Cerebellar nuclear complex (tissue), 1 donor: ENCODE measurements around the gene SORBS2.
"Not testable (repeated sequence)": the region's sequence is repeated elsewhere in the genome, so short reads cannot be mapped to it uniquely, and the experiment has no call there.

Experiments used
- DNase-seq, 2 experiments: peaks; one replicate each; lab custom pipeline; 2025; lab: John Stamatoyannopoulos, UW

Gene SORBS2, protein sequence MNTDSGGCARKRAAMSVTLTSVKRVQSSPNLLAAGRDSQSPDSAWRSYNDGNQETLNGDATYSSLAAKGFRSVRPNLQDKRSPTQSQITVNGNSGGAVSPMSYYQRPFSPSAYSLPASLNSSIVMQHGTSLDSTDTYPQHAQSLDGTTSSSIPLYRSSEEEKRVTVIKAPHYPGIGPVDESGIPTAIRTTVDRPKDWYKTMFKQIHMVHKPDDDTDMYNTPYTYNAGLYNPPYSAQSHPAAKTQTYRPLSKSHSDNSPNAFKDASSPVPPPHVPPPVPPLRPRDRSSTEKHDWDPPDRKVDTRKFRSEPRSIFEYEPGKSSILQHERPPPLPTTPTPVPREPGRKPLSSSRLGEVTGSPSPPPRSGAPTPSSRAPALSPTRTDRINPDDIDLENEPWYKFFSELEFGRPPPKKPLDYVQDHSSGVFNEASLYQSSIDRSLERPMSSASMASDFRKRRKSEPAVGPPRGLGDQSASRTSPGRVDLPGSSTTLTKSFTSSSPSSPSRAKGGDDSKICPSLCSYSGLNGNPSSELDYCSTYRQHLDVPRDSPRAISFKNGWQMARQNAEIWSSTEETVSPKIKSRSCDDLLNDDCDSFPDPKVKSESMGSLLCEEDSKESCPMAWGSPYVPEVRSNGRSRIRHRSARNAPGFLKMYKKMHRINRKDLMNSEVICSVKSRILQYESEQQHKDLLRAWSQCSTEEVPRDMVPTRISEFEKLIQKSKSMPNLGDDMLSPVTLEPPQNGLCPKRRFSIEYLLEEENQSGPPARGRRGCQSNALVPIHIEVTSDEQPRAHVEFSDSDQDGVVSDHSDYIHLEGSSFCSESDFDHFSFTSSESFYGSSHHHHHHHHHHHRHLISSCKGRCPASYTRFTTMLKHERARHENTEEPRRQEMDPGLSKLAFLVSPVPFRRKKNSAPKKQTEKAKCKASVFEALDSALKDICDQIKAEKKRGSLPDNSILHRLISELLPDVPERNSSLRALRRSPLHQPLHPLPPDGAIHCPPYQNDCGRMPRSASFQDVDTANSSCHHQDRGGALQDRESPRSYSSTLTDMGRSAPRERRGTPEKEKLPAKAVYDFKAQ (N-terminal part only)

GRCh38 chr4:185811509-185812364, at the start of gene SORBS2:
Gene SORBS2 (minus strand): TSS chr4:185812194. CDS start chr4:185690571, 121,623 bp downstream.
- peak; percentile 4 to 59 for DNase-seq

DNA sequence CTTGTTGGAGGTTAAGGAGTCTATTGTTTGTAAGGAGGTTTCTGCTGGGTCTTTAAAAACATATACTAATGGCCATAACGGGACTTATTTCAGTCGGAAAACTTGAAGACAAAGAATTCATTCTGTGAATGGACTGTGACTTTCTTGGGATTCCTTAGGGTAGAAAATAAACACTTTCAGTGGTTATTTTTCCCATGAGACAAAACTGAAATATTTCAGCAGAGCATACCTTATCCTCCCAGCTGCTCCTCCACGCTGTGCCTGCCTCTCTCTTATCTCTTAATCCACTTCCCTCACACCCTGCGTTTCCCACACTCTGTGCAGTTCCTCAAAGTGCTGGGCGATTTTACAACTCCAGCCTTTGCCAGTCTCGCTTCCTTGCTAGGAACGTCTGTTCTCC, 47.1 kb upstream of the SORBS2 start:
- no peak for DNase-seq

- not testable (repeated sequence) for DNase-seq
Measured at GRCh38 chr4:185857561-185857960, 45.6 kb upstream of the SORBS2 start.

GRCh38 chr4:185853841-185854240, 41.8 kb upstream of the SORBS2 start:
- DNase-seq, result no peak

- DNase-seq, result no peak
Measured at GRCh38 chr4:185852961-185853360, 41.0 kb upstream of the SORBS2 start.

DNA sequence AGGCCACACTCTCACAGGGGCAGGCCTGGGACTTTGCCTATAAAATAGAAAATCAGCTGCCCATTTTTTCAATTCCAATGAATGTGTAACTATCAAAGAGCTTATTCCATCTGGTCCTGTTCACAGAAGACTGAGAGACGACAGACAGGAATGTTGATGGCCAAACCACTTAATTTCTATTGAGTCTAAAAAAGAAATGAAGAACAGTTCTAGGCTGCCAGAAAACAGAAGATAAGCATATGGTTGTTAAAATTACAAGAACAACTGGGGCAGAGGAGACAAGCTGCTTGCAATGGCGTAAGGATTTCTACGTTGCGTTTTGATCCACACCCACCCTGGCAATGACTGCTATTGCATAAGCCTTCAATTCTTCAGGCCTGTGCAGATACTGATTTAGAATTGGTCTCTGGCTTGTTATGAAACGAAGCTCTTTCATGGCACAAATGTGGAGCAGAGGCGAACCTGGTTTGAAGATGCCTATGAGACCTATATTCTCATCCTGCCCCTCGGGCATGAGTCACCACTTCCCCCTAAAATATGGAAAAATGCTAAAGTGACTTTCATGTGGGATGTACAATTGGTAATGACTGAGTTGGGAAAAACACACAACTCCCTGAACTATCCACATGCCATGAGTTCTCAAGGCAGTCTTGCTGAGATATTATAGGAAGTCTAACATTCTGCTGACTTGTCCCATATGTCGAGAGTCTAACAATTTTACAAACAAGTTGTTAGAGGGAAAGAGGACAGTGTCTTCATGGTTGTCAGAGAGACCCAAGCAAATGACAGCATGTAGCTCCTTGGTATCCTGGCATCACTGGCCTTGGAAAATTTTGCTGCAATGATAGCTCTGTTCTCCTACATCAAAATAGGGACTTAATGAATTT, 37.9 kb upstream of the SORBS2 start:
- DNase-seq, result no peak

- no peak for DNase-seq
Measured at GRCh38 chr4:185847352-185848097, 35.5 kb upstream of the SORBS2 start.

GRCh38 chr4:185846505-185847150, 34.6 kb upstream of the SORBS2 start:
- no peak for DNase-seq

DNA sequence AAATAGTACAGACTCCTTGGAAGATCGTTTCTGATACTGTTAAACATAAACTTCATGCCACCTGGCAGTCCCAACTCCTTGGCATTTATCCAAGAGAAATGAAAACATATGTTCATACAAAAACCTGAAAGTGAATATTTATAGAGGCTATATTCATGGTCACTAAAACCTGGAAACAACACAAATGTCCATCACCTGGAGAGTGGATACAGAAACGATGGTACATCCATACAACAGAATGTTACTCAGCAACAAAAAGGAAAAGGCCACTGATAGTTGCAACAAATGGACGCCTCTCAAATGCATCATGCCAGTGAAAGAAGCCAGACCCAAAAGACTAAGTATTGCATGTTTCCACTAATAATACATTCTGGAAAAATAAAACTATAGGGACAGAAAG, 34.0 kb upstream of the SORBS2 start:
- DNase-seq, result no peak

GRCh38 chr4:185841451-185841850, 29.5 kb upstream of the SORBS2 start:
- no peak for DNase-seq

GRCh38 chr4:185840953-185841352, 29.0 kb upstream of the SORBS2 start:
- DNase-seq, result no peak

- no peak for DNase-seq
Measured at GRCh38 chr4:185840201-185840600, 28.2 kb upstream of the SORBS2 start.

DNA sequence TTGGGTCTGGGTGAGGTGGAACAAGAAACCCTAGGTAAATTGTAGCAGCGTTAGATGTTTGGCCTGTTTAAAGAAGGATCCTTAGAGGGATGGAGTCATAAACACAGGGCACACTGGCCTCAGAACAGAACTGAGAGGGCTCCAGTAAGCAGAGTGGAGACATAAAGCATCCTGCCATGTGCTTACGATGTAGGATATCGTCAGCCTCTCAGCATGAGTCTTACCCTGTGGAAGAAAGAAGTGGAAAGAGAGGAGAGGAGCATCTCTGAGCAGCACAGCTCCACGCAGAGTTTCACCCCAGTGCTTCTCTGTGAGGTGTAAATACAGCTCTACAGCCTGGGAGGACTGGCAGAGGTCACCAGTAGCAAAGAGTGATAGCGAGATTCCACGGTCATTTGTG, 27.8 kb upstream of the SORBS2 start:
- no peak for DNase-seq

- no peak for DNase-seq
Measured at GRCh38 chr4:185839194-185839712, 27.3 kb upstream of the SORBS2 start.

DNA sequence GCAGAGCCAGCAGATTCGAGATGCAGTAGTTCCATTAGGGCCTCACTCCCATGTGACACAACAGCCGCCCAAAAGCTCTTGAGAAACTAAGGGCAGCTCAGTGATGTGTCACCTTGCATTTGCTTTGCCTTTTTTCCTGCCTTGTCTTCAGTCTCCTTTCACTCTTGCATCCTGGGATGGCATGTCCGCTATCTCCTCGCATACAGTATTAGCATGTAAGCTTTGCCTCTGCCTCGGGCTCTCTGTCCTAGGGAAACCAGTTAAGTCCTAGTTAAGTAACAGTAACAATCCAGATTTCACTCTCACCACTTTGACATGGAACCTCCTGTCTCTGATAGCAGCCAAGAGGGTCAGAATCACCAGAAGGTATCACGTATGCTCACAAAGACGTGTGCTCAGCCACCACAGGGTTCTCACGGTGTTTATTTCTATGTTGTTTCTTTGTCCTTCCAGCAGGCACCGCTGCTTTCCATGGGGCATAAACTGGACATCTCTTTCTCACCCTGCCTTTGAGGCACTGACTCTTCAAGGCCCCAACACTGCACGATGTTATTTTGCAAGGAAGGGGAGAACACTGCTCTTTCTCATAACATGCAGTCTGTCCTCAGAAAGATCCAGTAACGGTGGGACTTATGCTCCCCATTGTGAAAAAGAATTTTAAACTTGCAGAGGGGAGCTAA, 26.7 kb upstream of the SORBS2 start:
- no peak for DNase-seq

DNA sequence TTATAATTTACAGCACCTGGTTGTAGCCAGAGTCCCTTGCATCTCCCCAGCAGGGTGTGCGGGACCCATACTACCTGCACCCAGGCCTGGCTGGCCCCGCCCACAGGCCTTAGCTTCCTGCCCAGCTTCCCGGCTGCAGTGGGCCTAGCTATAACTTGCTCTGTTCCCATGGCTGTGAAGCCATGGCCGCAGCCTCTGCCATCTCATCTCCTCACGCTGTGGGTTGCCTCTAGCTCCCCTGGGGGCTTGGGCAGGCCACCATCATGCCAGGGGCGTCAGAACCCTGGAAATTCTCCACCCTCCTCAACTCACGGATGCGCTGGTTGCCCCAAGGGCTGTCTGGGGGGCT, 26.1 kb upstream of the SORBS2 start:
- no peak for DNase-seq

GRCh38 chr4:185837415-185838103, 25.6 kb upstream of the SORBS2 start:
- no peak for DNase-seq
